BLaER1 (cell line): ENCODE data around the gene MAD1L1.
A peak's percentile ranks its signal among the peaks of the same experiment; 100 is the strongest.

Experiments used
- H3K27ac ChIP-seq: shearing (Covaris generic); formaldehyde crosslinking; 2 replicates; pipeline ENCODE4 v1.8.1; 2022
- H3K27me3 ChIP-seq: shearing (Covaris generic); formaldehyde crosslinking; 2 replicates; pipeline ENCODE4 v1.8.1; 2022
- H3K36me3 ChIP-seq: shearing (Covaris generic); formaldehyde crosslinking; 2 replicates; pipeline ENCODE4 v1.8.1; 2022
- H3K4me1 ChIP-seq: shearing (Covaris generic); formaldehyde crosslinking; 2 replicates; pipeline ENCODE4 v1.8.1; 2022
- H3K4me2 ChIP-seq: shearing (Covaris generic); formaldehyde crosslinking; 2 replicates; pipeline ENCODE4 v1.8.1; 2022
- H3K4me3 ChIP-seq: shearing (Covaris generic); formaldehyde crosslinking; 2 replicates; pipeline ENCODE4 v1.8.1; 2022
- H3K9ac ChIP-seq: shearing (Covaris generic); formaldehyde crosslinking; 2 replicates; pipeline ENCODE4 v1.8.1; 2022
- H3K9me3 ChIP-seq: shearing (Covaris generic); formaldehyde crosslinking; 2 replicates; pipeline ENCODE4 v1.8.1; 2022
- H4K20me1 ChIP-seq: shearing (Covaris generic); formaldehyde crosslinking; 2 replicates; pipeline ENCODE4 v1.8.1; 2022
- Cebpa-rat ChIP-seq: shearing (Covaris generic); IDR thresholded peaks from 2 replicates; pipeline ENCODE4 v1.8.1; 2022

The MAD1L1 gene

GRCh38 chr7:2202901-2203765, 29.6 kb downstream of the MAD1L1 start:
- Histone ChIP-seq H3K4me1 (peaks cover 80% of the 10 kb centered on the region), H3K27me3 (no peaks in the 10 kb centered on the region), H3K9me3 (no peaks in the 10 kb centered on the region), H3K36me3 (peaks cover 80% of the 10 kb centered on the region), H3K9ac (peak overlapping the region; percentile 55; the same call in 1 of the 2 replicates), H3K4me3 (no peak overlapping the region), H3K4me2 (peak overlapping the region; percentile 86), H4K20me1 (peaks cover 27% of the 10 kb centered on the region; the same call in 1 of the 2 replicates), H3K27ac (peak overlapping the region; percentile 67)
- no peak for TF ChIP-seq Cebpa-rat

DNA sequence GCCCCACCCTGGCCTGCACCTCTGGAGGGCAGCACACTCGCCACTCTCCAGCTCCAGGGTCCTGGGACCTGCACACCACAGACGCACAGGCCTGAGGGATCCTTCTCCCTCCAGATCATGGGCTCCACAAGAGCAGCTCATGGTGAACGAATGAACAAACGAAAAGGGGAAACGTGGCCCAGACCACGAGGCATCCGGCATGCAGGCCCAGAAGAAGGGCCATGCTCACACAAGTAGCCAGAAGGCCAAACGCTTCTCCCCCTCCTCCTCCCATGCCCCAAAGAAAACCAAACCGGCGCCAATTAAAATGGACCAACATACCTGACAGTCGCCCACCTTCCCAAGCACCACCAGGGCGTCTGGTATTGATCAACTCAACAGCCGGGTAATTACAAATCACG, 30.4 kb downstream of the MAD1L1 start:
- H3K4me2 ChIP-seq = peak overlapping the region; percentile 86
- H3K36me3 ChIP-seq = peaks cover 73% of the 10 kb centered on the region

GRCh38 chr7:2201686-2202360, 30.9 kb downstream of the MAD1L1 start:
- TF ChIP-seq Cebpa-rat = no peak
- Histone ChIP-seq H3K27me3 (no peaks in the 10 kb centered on the region), H3K4me1 (peaks cover 81% of the 10 kb centered on the region), H3K27ac (peak overlapping the region; percentile 67), H3K4me2 (peak overlapping the region; percentile 86), H3K4me3 (no peak overlapping the region), H3K9me3 (no peaks in the 10 kb centered on the region), H3K9ac (peak overlapping the region; percentile 15; the same call in 1 of the 2 replicates), H4K20me1 (peaks cover 33% of the 10 kb centered on the region; the same call in 1 of the 2 replicates), H3K36me3 (peaks cover 68% of the 10 kb centered on the region)

More for the DNA sequence above, 30.4 kb downstream of the MAD1L1 start:
- Histone ChIP-seq H3K27me3 (no peaks in the 10 kb centered on the region), H3K9me3 (no peaks in the 10 kb centered on the region), H3K27ac (peak overlapping the region; percentile 67), H3K4me1 (peaks cover 80% of the 10 kb centered on the region), H3K9ac (peak overlapping the region; percentile 55; the same call in 1 of the 2 replicates), H4K20me1 (peaks cover 28% of the 10 kb centered on the region; the same call in 1 of the 2 replicates), H3K4me3 (no peak overlapping the region)
- no peak for TF ChIP-seq Cebpa-rat

- Histone ChIP-seq H3K9ac (peak overlapping the region; percentile 63; the same call in 1 of the 2 replicates), H3K36me3 (peaks cover 62% of the 10 kb centered on the region), H3K27me3 (no peaks in the 10 kb centered on the region), H3K4me2 (peak overlapping the region; percentile 86), H3K9me3 (no peaks in the 10 kb centered on the region), H3K4me3 (no peak overlapping the region; the same call in 1 of the 2 replicates), H3K4me1 (peaks cover 88% of the 10 kb centered on the region), H4K20me1 (peaks cover 35% of the 10 kb centered on the region; the same call in 1 of the 2 replicates), H3K27ac (peak overlapping the region; percentile 67)
- no peak for TF ChIP-seq Cebpa-rat
Observed at GRCh38 chr7:2201128-2201527, 31.6 kb downstream of the MAD1L1 start.

DNA sequence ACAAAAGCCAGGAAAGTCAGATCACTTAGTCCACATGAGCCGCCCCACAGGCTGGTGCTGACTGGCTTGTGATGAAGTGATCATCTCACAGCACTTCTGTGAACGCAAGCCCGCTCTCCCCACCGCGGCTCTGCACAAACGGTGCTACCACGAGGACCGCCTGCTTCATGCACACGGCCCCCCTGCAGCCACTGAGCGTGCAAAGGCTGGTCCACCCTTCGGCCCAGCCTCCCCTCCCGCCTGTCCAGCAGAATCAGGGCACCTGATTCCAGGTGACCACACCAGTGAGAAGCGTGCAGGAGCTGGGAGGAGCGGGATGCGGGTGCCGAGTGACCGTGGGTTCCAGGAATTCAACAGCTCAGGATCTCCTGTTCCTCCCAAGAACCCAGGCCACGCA, 32.2 kb downstream of the MAD1L1 start:
- no peak for TF ChIP-seq Cebpa-rat
- Histone ChIP-seq H3K36me3 (peaks cover 63% of the 10 kb centered on the region), H3K9ac (no peak overlapping the region), H3K4me1 (peaks cover 93% of the 10 kb centered on the region), H3K27me3 (no peaks in the 10 kb centered on the region), H4K20me1 (peaks cover 35% of the 10 kb centered on the region; the same call in 1 of the 2 replicates), H3K4me3 (no peak overlapping the region), H3K27ac (peak overlapping the region; percentile 20; the same call in 1 of the 2 replicates), H3K9me3 (peaks cover 3% of the 10 kb centered on the region), H3K4me2 (peak overlapping the region; percentile 86)

- 0 out of 2 replicates have a peak overlapping the region, but pooled peaks have one; percentile 86 for H3K4me2 ChIP-seq
- peak overlapping the region; percentile 20; the same call in 1 of the 2 replicates for H3K27ac ChIP-seq
- no peak for TF ChIP-seq Cebpa-rat
- H3K4me1 ChIP-seq = peaks cover 97% of the 10 kb centered on the region
- H3K36me3 ChIP-seq = peaks cover 63% of the 10 kb centered on the region
- peaks cover 8% of the 10 kb centered on the region for H3K9me3 ChIP-seq
- H3K9ac ChIP-seq = no peak overlapping the region
- no peaks in the 10 kb centered on the region for H3K27me3 ChIP-seq
- no peak overlapping the region for H3K4me3 ChIP-seq
- peaks cover 35% of the 10 kb centered on the region; the same call in 1 of the 2 replicates for H4K20me1 ChIP-seq
Observed at GRCh38 chr7:2199956-2200583, 32.7 kb downstream of the MAD1L1 start.

- no peak overlapping the region for H3K9ac ChIP-seq
- no peak overlapping the region for H3K4me3 ChIP-seq
- no peaks in the 10 kb centered on the region for H3K27me3 ChIP-seq
- H4K20me1 ChIP-seq = peaks cover 32% of the 10 kb centered on the region; the same call in 1 of the 2 replicates
- H3K36me3 ChIP-seq = peaks cover 63% of the 10 kb centered on the region
- peaks cover 92% of the 10 kb centered on the region for H3K4me1 ChIP-seq
- H3K27ac ChIP-seq = 0 out of 2 replicates have a peak overlapping the region, but pooled peaks have one; percentile 80
- peaks cover 10% of the 10 kb centered on the region for H3K9me3 ChIP-seq
- H3K4me2 ChIP-seq = no peak overlapping the region
- no peak for TF ChIP-seq Cebpa-rat
Observed at GRCh38 chr7:2199528-2199927, 33.2 kb downstream of the MAD1L1 start.

GRCh38 chr7:2198760-2199159, 34.0 kb downstream of the MAD1L1 start:
- Histone ChIP-seq H3K9ac (peak overlapping the region; percentile 57; the same call in 1 of the 2 replicates), H3K4me3 (no peak overlapping the region), H3K4me1 (peaks cover 85% of the 10 kb centered on the region), H4K20me1 (peaks cover 24% of the 10 kb centered on the region; the same call in 1 of the 2 replicates), H3K4me2 (peak overlapping the region; percentile 80; the same call in 1 of the 2 replicates), H3K36me3 (peaks cover 66% of the 10 kb centered on the region), H3K27ac (peak overlapping the region; percentile 80; the same call in 1 of the 2 replicates), H3K27me3 (no peaks in the 10 kb centered on the region), H3K9me3 (peaks cover 10% of the 10 kb centered on the region)
- TF ChIP-seq Cebpa-rat = no peak

DNA sequence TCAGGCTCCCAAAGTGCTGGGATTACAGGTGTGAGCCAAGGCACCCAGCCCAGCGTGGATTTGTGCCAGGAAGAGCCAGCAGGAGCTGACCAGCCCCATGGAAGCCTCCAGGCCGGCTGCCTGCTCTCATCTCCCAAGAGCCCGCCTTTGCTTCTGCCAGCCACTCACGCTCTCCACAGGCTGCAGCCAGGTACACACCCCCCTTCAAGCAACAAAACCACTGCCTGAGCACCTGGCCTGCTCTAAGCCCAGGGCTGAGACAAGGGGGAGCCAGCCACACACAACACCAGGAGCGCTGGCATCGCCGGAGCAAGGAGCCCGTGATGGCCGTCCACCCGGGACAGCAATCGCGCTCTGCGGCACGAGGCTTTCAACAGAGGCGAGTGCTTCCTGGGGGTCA, 34.5 kb downstream of the MAD1L1 start:
- H3K36me3 ChIP-seq = peaks cover 71% of the 10 kb centered on the region
- peaks cover 84% of the 10 kb centered on the region for H3K4me1 ChIP-seq
- no peak for TF ChIP-seq Cebpa-rat
- H4K20me1 ChIP-seq = peaks cover 19% of the 10 kb centered on the region; the same call in 1 of the 2 replicates
- H3K9me3 ChIP-seq = peaks cover 10% of the 10 kb centered on the region
- H3K27ac ChIP-seq = peak overlapping the region; percentile 80
- no peaks in the 10 kb centered on the region for H3K27me3 ChIP-seq
- peak overlapping the region; percentile 57; the same call in 1 of the 2 replicates for H3K9ac ChIP-seq
- H3K4me3 ChIP-seq = no peak overlapping the region
- peak overlapping the region; percentile 80 for H3K4me2 ChIP-seq
